KMS-11 (cell line): ENCODE results near the gene FBXW8.

Experiments
- H2AFZ ChIP-seq: fragments of 200-600 bp; sonication (generic); 2 replicates; pipeline ENCODE4 v1.6.1; 2016; ENCODE audit warnings: antibody characterized with exemption, mixed run types, low read depth
- H3K27ac ChIP-seq: fragments of 200-600 bp; sonication (generic); 2 replicates; pipeline ENCODE4 v1.6.1; 2016; ENCODE audit warnings: mild to moderate bottlenecking, mixed run types
- H3K27me3 ChIP-seq: fragments of 200-600 bp; sonication (generic); 2 replicates; pipeline ENCODE4 v1.6.1; 2017; ENCODE audit warnings: mild to moderate bottlenecking, low read depth, mixed run types, moderate library complexity; ENCODE audit not compliant: insufficient read depth
- H3K36me3 ChIP-seq: fragments of 200-600 bp; sonication (generic); 2 replicates; pipeline ENCODE4 v1.6.1; 2017; ENCODE audit warnings: mild to moderate bottlenecking, mixed run types; ENCODE audit not compliant: insufficient read depth
- H3K4me1 ChIP-seq: fragments of 200-600 bp; sonication (generic); 2 replicates; pipeline ENCODE4 v1.6.1; 2016; ENCODE audit warnings: mild to moderate bottlenecking, low read depth, mixed run types; ENCODE audit not compliant: poor library complexity, severe bottlenecking
- H3K4me2 ChIP-seq: fragments of 200-600 bp; sonication (generic); 2 replicates; pipeline ENCODE4 v1.7.0; 2016; ENCODE audit warnings: mild to moderate bottlenecking, mixed run types
- H3K4me3 ChIP-seq: fragments of 200-600 bp; sonication (generic); IDR thresholded peaks from 2 replicates; pipeline ENCODE4 v1.6.1; 2017; ENCODE audit warnings: low read depth, low read length, mixed read lengths; ENCODE audit not compliant: insufficient read depth
- H3K79me2 ChIP-seq: fragments of 200-600 bp; sonication (generic); 2 replicates; pipeline ENCODE4 v1.6.1; 2016; ENCODE audit warnings: low read depth, mixed run types; ENCODE audit not compliant: insufficient read depth
- H3K9ac ChIP-seq: fragments of 200-600 bp; sonication (generic); 2 replicates; pipeline ENCODE4 v1.6.1; 2016; ENCODE audit warnings: mild to moderate bottlenecking, mixed run types
- H4K20me1 ChIP-seq: fragments of 200-600 bp; sonication (generic); 2 replicates; pipeline ENCODE4 v1.6.1; 2016; ENCODE audit warnings: mild to moderate bottlenecking, mixed run types; ENCODE audit not compliant: insufficient read depth
- TF ChIP-seq, protein P1 (sequence below): fragments of 200-600 bp; sonication (generic); conservative IDR thresholded peaks from 2 replicates; pipeline ENCODE4 v1.6.1; 2017; ENCODE audit warnings: low read depth, mild to moderate bottlenecking, antibody characterized with exemption, low read length, moderate library complexity, mixed read lengths

Gene FBXW8

DNA sequence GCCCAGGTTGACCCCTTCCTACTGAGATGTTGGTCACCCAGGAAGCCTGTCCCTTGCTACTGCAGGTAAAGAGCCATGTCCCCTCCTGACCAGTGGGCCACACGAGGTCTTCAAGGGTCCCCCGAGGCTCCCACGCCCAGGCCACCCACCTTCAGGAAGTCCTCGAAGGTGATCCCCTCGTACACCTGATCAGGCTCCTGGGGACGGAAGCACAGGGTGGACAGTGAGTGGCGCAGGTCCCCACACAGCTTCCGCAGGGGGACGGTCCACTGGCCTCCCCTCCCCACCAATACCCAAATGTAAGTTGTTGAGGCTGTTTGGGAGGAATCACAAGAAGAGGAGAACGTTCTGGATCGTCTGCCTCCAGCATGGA is 131.0 kb downstream of the FBXW8 start:
- no peak overlapping the region for H3K4me2 ChIP-seq
- H3K9ac ChIP-seq = no peak overlapping the region
- H3K27ac ChIP-seq = no peak overlapping the region
- no peaks in the 10 kb centered on the region for H3K79me2 ChIP-seq
- TF ChIP-seq, protein P1, sequence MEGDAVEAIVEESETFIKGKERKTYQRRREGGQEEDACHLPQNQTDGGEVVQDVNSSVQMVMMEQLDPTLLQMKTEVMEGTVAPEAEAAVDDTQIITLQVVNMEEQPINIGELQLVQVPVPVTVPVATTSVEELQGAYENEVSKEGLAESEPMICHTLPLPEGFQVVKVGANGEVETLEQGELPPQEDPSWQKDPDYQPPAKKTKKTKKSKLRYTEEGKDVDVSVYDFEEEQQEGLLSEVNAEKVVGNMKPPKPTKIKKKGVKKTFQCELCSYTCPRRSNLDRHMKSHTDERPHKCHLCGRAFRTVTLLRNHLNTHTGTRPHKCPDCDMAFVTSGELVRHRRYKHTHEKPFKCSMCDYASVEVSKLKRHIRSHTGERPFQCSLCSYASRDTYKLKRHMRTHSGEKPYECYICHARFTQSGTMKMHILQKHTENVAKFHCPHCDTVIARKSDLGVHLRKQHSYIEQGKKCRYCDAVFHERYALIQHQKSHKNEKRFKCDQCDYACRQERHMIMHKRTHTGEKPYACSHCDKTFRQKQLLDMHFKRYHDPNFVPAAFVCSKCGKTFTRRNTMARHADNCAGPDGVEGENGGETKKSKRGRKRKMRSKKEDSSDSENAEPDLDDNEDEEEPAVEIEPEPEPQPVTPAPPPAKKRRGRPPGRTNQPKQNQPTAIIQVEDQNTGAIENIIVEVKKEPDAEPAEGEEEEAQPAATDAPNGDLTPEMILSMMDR = no peak
- H3K4me3 ChIP-seq = no peak overlapping the region
- H4K20me1 ChIP-seq = no peaks in the 10 kb centered on the region
- no peaks in the 10 kb centered on the region for H3K4me1 ChIP-seq
- no peaks in the 10 kb centered on the region for H3K36me3 ChIP-seq
- no peaks in the 10 kb centered on the region for H3K27me3 ChIP-seq
- H2AFZ ChIP-seq = no peak overlapping the region

DNA sequence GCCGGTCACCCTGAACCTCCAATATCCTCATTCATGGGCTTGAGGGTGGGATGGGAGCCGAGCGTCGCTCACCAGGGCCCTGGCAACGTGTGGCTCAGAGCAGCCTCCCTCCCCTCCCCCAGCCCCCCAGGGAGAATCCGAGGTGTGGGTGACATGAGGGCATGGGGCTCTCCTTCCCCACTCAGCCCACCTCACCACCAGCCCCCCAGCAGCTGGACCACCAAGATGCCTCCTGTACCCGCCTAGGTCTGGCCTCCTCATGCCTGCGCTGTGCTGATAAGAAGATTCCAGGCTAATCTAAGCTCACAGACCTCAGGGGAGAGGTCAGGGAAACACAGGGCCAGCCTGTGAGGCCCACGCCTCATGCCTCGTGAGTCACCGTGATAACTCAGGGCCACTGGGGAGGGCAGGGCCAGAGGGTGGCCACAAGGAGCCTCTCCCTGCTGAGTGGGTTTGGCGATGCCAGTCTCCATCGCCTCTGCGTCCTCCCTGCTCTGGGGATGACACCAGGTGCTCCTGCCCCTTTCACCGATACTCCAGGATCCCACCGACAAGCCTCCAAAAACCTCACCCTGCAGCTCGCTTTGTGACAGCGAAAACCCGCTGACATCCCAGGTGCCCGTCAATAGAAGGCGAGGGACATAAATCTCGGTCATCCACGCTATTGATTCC is 131.6 kb downstream of the FBXW8 start:
- H3K9ac ChIP-seq = no peak overlapping the region
- H3K4me2 ChIP-seq = no peak overlapping the region
- H3K4me1 ChIP-seq = no peaks in the 10 kb centered on the region

DNA sequence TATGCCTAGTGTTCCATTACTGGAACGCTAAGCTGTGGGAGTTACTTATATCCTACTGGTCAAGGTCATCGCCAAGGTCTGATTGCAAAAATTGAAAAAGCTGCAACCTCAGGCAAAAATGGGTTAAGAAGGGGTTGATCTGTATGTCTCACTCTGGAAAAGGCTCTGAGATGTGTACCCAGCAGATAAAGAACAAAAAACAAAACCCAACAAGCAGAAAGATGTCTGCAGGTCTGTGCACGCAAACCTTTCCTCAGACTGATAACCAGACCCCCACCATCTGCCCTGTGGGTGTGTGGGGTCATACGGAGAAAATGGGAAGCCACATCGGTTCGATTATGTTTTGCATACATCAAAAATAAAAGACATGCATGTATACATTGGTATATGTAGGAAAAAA is 132.1 kb downstream of the FBXW8 start:
- no peak overlapping the region for H3K4me2 ChIP-seq
- TF ChIP-seq, protein P1 = no peak
- no peak overlapping the region for H3K4me3 ChIP-seq
- H4K20me1 ChIP-seq = no peaks in the 10 kb centered on the region
- no peak overlapping the region for H2AFZ ChIP-seq
- H3K9ac ChIP-seq = no peak overlapping the region
- no peaks in the 10 kb centered on the region for H3K79me2 ChIP-seq
- no peak overlapping the region for H3K27ac ChIP-seq
- H3K36me3 ChIP-seq = no peaks in the 10 kb centered on the region
- H3K27me3 ChIP-seq = no peaks in the 10 kb centered on the region
- H3K4me1 ChIP-seq = no peaks in the 10 kb centered on the region

More for the DNA sequence above, 131.6 kb downstream of the FBXW8 start:
- Histone ChIP-seq H3K27ac (no peak overlapping the region), H3K79me2 (no peaks in the 10 kb centered on the region), H3K36me3 (no peaks in the 10 kb centered on the region), H4K20me1 (no peaks in the 10 kb centered on the region), H3K27me3 (no peaks in the 10 kb centered on the region), H3K4me3 (no peak overlapping the region), H2AFZ (no peak overlapping the region)
- TF ChIP-seq, protein P1 = no peak

DNA sequence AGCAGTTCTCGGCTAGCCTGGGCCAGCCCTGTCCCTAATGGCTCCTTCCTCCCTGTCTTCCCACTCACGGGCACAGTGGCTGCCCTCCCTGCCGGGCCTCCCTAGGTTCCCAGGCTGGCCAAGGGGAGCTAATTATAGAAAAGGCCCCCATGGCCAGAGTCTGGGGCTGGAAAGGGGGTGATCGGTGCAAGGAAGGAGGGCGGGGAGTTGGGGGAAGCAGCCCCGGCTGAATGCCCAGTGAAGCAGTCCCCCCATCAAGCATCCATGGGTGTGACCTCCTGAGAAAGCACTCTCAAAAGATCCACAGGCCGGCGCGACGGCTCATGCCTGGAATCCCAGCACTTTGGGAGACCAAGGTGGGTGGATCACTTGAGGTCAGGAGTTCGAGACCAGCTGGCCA is 133.6 kb downstream of the FBXW8 start:
- no peak overlapping the region for H3K27ac ChIP-seq
- H3K79me2 ChIP-seq = no peaks in the 10 kb centered on the region
- H3K36me3 ChIP-seq = no peaks in the 10 kb centered on the region
- no peak overlapping the region for H2AFZ ChIP-seq
- no peak overlapping the region for H3K4me2 ChIP-seq
- no peaks in the 10 kb centered on the region for H4K20me1 ChIP-seq
- TF ChIP-seq, protein P1 = no peak
- H3K4me1 ChIP-seq = no peaks in the 10 kb centered on the region
- no peaks in the 10 kb centered on the region for H3K27me3 ChIP-seq
- H3K9ac ChIP-seq = no peak overlapping the region
- H3K4me3 ChIP-seq = no peak overlapping the region
